Nephron (organoid): ENCODE data around the gene KCNQ5.

ENCODE experiments used
- H3K27ac Mint-ChIP-seq, 3 experiments: 2 replicates each; pipeline ENCODE4 v1.8.0; 2020; ENCODE audit warnings: mixed read lengths in 3 of 3, mild to moderate bottlenecking in 2 of 3, moderate library complexity in 1 of 3
- H3K27me3 Mint-ChIP-seq: 2 replicates; pipeline ENCODE4 v1.8.0; 2021; ENCODE audit warnings: low read depth, mild to moderate bottlenecking, moderate library complexity, mixed read lengths
- H3K36me3 Mint-ChIP-seq: 2 replicates; pipeline ENCODE4 v1.8.0; 2020; ENCODE audit warnings: low read depth, mixed read lengths
- H3K4me1 Mint-ChIP-seq: 2 replicates; pipeline ENCODE4 v1.8.0; 2020; ENCODE audit warnings: mixed read lengths
- H3K4me3 Mint-ChIP-seq, 3 experiments: 2 replicates each; pipeline ENCODE4 v1.8.0; 2020; ENCODE audit warnings: mild to moderate bottlenecking in 3 of 3, mixed read lengths in 3 of 3, moderate library complexity in 2 of 3
- H3K9me3 Mint-ChIP-seq: 2 replicates; pipeline ENCODE4 v1.8.0; 2020; ENCODE audit warnings: mixed read lengths
- TF ChIP-seq, protein P1 (sequence below), 3 experiments: fragments of 200-600 bp; sonication (generic); IDR thresholded peaks; one replicate each; pipeline ENCODE4 v1.5.0; 2021; ENCODE audit warnings: antibody characterized with exemption in 3 of 3; ENCODE audit not compliant: unreplicated experiment in 3 of 3

Gene KCNQ5

DNA sequence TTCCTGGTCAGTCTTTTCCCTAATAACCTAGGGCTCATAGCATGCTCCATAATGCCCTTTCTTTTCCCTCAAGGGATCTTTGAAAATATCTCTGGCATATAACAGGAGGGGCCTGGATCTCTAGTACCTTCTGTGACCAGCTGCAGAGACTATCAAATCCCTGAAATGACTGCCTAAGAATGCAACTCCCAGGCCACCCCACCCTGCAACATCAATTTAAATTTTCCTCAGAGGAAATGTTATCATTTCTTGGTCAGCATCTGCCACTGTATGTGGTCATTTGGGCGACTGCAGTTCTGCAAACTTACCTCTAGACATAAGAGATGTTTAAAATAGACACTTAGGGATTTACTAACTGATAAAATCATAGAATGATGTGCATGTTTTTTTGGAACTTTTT lies 200.2 kb downstream of the KCNQ5 start:
- H3K9me3 Mint-ChIP-seq: no peaks in the 10 kb centered on the region
- TF ChIP-seq, protein P1, sequence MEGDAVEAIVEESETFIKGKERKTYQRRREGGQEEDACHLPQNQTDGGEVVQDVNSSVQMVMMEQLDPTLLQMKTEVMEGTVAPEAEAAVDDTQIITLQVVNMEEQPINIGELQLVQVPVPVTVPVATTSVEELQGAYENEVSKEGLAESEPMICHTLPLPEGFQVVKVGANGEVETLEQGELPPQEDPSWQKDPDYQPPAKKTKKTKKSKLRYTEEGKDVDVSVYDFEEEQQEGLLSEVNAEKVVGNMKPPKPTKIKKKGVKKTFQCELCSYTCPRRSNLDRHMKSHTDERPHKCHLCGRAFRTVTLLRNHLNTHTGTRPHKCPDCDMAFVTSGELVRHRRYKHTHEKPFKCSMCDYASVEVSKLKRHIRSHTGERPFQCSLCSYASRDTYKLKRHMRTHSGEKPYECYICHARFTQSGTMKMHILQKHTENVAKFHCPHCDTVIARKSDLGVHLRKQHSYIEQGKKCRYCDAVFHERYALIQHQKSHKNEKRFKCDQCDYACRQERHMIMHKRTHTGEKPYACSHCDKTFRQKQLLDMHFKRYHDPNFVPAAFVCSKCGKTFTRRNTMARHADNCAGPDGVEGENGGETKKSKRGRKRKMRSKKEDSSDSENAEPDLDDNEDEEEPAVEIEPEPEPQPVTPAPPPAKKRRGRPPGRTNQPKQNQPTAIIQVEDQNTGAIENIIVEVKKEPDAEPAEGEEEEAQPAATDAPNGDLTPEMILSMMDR (IDR thresholded peaks at IDR 0.05; ENCODE audit: unreplicated experiment in 3 of 3): no peak
- H3K4me3 Mint-ChIP-seq: no peak overlapping the region
- no peaks in the 10 kb centered on the region for H3K27me3 Mint-ChIP-seq
- H3K27ac Mint-ChIP-seq: no peak overlapping the region
- H3K4me1 Mint-ChIP-seq: no peaks in the 10 kb centered on the region
- no peaks in the 10 kb centered on the region for H3K36me3 Mint-ChIP-seq

DNA sequence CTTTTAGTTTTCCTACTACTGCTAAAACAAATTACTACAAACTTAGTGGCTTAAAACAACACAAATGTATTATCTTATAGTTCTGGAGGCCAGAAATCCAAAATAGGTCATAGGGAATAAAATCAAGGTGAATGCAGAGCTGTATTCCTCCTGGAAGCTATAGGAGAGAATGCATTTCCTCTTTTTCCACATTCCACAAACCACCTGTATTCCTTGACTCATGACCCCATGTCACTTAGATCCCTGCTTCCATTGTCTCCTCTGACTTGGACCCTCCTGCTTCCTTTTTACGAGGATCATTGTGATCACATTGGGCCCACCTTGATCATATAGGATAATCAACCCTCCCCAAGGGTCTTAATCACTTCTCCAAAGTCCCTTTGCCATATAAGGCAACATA lies 200.8 kb downstream of the KCNQ5 start:
- H3K27ac Mint-ChIP-seq: no peak overlapping the region
- no peaks in the 10 kb centered on the region for H3K9me3 Mint-ChIP-seq
- no peak overlapping the region for H3K4me3 Mint-ChIP-seq
- no peaks in the 10 kb centered on the region for H3K4me1 Mint-ChIP-seq
- H3K27me3 Mint-ChIP-seq: no peaks in the 10 kb centered on the region
- TF ChIP-seq, protein P1 (IDR thresholded peaks at IDR 0.05; ENCODE audit: unreplicated experiment in 3 of 3): no peak
- H3K36me3 Mint-ChIP-seq: no peaks in the 10 kb centered on the region

DNA sequence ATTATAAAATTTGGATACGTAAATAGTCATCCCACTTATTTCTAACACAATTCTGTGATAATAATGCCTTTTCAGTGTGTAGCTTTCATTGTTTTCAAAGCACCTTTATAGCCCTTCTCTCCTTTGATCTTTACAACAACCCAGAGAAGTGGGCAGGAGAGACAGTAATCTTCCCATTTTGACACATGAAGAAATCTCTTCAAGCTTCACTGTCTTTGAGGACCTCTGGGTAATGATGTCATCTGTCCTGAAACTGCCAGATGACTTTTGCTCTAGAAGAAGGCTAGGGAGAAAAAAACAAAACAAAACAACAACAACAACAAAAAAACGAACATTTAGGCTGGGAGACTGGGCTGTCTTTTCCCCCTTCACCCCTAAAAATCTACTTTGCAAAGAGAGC lies 203.0 kb downstream of the KCNQ5 start:
- Mint-ChIP-seq H3K36me3 (no peaks in the 10 kb centered on the region), H3K4me1 (no peaks in the 10 kb centered on the region), H3K9me3 (peaks cover 5% of the 10 kb centered on the region), H3K27me3 (no peaks in the 10 kb centered on the region), H3K27ac (no peak overlapping the region), H3K4me3 (no peak overlapping the region)
- TF ChIP-seq, protein P1 (IDR thresholded peaks at IDR 0.05; ENCODE audit: unreplicated experiment in 3 of 3): no peak

DNA sequence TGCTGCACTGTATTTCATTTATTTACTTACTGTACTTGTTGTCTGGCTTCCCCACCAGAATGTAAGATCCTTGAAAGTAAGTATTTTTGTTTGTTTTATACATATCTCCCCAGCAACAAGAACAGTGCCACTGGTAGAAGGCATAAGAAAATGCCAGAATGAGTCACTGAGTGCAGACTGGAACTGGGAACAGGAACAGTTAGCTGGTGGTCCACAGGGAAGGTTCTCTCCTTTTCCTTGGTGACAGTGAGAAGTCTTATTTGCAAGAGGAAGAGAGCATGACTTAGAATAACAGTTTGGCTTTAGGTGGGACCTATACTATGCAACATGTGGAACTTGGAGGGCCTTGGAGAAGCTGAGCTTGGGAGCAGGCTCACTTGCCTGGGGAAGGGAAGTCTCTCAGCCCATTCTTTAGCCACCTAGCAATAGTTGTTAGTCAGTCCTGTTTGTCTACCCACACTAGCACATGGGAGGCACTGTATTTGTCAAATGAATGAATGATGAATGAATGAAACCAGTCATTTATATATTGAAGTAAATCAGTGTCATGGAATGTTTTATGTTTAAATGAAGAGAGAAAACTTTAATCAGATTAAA lies 203.5 kb downstream of the KCNQ5 start:
- Mint-ChIP-seq H3K4me1 (no peaks in the 10 kb centered on the region), H3K4me3 (no peak overlapping the region), H3K36me3 (no peaks in the 10 kb centered on the region), H3K9me3 (peaks cover 5% of the 10 kb centered on the region), H3K27me3 (no peaks in the 10 kb centered on the region), H3K27ac (no peak overlapping the region)
- TF ChIP-seq, protein P1 (IDR thresholded peaks at IDR 0.05; ENCODE audit: unreplicated experiment in 3 of 3): no peak

DNA sequence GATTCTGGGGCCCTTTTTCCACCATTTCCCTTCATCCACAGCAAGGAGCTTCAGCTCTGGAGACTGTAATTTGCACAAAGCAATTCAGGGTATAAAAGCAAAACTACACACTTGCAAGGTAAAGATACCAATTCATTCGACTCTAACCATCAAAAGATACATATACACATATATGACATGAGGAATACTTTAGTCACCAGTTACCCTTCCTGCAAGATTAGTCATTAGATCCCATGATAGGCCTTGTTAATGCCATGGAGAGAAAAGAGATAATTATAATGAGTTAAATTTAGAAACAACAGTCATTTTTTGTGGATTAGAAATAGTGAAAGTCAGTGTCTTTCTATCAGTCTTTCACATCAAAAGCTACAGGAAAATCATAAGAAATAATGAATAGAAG lies 204.2 kb downstream of the KCNQ5 start:
- Mint-ChIP-seq H3K4me1 (no peaks in the 10 kb centered on the region), H3K27me3 (no peaks in the 10 kb centered on the region), H3K4me3 (no peak overlapping the region), H3K9me3 (peaks cover 5% of the 10 kb centered on the region), H3K36me3 (no peaks in the 10 kb centered on the region), H3K27ac (no peak overlapping the region)
- TF ChIP-seq, protein P1 (IDR thresholded peaks at IDR 0.05; ENCODE audit: unreplicated experiment in 3 of 3): no peak

DNA sequence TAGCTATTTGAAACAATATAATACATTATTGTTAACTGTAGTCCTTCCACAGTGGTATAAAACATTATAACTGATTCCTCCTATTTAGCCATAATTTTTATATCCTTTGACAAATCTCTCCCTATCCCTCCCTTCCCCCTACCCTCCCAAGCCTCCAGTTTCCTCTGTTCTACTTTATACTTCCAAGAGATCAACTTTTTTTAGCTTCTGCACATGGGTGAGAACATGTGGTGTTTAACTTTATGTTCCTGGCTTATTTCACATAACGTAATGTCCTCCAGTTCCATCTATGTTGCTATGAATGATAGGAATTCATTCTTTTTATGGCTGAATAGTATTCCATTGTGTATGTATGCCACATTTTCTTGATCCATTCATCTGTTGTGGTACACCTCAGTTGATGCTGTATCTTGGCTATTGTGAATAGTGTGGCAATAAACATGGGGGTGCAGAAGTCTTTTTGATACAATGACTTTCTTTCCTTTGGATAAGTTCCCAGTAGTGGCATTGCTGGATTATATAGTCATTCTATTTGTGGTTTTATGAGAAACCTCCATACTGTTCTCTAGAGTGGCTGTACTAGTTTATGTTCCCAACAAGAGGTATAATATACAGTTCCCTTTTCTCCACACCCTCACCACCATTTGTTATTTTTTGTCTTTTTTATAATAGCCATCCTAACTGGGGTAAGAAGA lies 205.0 kb downstream of the KCNQ5 start:
- Mint-ChIP-seq H3K4me1 (no peaks in the 10 kb centered on the region), H3K4me3 (no peak overlapping the region), H3K27me3 (no peaks in the 10 kb centered on the region), H3K9me3 (peaks cover 5% of the 10 kb centered on the region), H3K27ac (no peak overlapping the region), H3K36me3 (no peaks in the 10 kb centered on the region)
- TF ChIP-seq, protein P1 (IDR thresholded peaks at IDR 0.05; ENCODE audit: unreplicated experiment in 3 of 3): no peak
